Peyer's patch (tissue), 4 donors: Measurements from ENCODE around the gene UBE2C. TPM values are rescaled to one million over a fixed set of nuclear protein-coding genes. Genes with fewer than 3 reads are reported as not detected.

ENCODE experiments used
- DNase-seq, 3 donors: peaks; one replicate each; pipeline ENCODE4 v3.0.0-alpha.2; 2017 to 2019
- H3K27ac ChIP-seq, 4 donors: fragments of 200-600 bp; sonication (generic); one replicate each; pipeline ENCODE4 v1.5.1; 2016 to 2019
- H3K27me3 ChIP-seq, 2 donors: fragments of 200-600 bp; sonication (generic); one replicate each; pipeline ENCODE4 v1.5.1; 2019
- H3K36me3 ChIP-seq, 3 donors: fragments of 200-600 bp; sonication (generic); one replicate each; pipeline ENCODE4 v1.5.1; 2016 to 2019
- H3K4me1 ChIP-seq, 4 donors: fragments of 200-600 bp; sonication (generic); one replicate each; pipeline ENCODE4 v1.5.1; 2016 to 2019
- H3K4me3 ChIP-seq, 4 donors: fragments of 200-600 bp; sonication (generic); 1 replicate in 3 of 4; 2 replicates in 1 of 4; pipeline ENCODE4 v1.5.1; 2016 to 2019; ENCODE audit warnings: mild to moderate bottlenecking in 1 of 4
- H3K9me3 ChIP-seq, 4 donors: fragments of 200-600 bp; sonication (generic); one replicate each; pipeline ENCODE4 v1.5.1; 2016 to 2019; ENCODE audit warnings: mild to moderate bottlenecking in 1 of 4
- POLR2A ChIP-seq, 2 donors: fragments of 450-650 bp; IDR thresholded peaks; one replicate each; pipeline ENCODE4 v1.5.1; 2017; ENCODE audit warnings: antibody characterized with exemption in 2 of 2, mild to moderate bottlenecking in 2 of 2, moderate library complexity in 2 of 2
- total RNA-seq, 4 donors: library from RNA; depleted of rRNA; stranded (reverse); fragments of >200 nt; gene quantifications; one replicate each; pipeline ENCODE4 v1.1.0, GENCODE V29; 2016
- TF ChIP-seq, protein P1 (sequence below), 6 experiments: fragments of 450-650 bp in 4 of 6; fragments of 200-600 bp in 2 of 6; sonication (generic) in 1 of 6; IDR thresholded peaks; one replicate each; pipeline ENCODE4 v1.5.1; 2017 to 2019; ENCODE audit warnings: antibody characterized with exemption in 6 of 6, mild to moderate bottlenecking in 3 of 6, moderate library complexity in 1 of 6

UBE2C gene
- total RNA-seq, 4 donors from 2014 or later = 7.3 to 24.8 (median 9.8) TPM

DNA sequence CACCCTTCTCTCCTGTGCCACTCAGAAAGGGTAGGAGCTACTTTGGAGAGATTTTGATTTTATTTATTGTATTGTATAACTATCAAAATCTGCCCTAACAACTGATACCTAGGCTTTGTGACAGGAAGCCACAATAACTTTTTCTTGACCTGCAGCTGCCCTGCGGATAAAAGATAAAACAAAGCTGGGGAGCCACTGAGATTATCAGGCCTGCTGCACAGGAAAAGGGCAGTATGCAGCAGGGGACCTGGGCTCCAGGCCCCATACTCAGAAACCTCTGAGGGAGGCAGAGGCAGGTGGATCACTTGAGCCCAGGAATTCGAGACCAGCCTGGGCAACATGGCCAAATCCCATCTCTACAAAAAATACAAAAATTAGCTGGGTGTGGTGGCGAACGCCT lies 20.2 kb downstream of the UBE2C start:
- H3K27ac ChIP-seq = peak overlapping the region; percentile 73 to 89 (median 84)
- no peak for DNase-seq
- no peaks in the 10 kb centered on the region for H3K27me3 ChIP-seq
- H3K9me3 ChIP-seq = no peaks in the 10 kb centered on the region
- peaks cover 0 to 3% (median 0%) of the 10 kb centered on the region in 3 donors for H3K36me3 ChIP-seq
- peaks cover 0 to 27% (median 3%) of the 10 kb centered on the region in 4 donors for H3K4me1 ChIP-seq
- TF ChIP-seq POLR2A (IDR thresholded peaks at IDR 0.05) = no peak
- TF ChIP-seq, protein P1, sequence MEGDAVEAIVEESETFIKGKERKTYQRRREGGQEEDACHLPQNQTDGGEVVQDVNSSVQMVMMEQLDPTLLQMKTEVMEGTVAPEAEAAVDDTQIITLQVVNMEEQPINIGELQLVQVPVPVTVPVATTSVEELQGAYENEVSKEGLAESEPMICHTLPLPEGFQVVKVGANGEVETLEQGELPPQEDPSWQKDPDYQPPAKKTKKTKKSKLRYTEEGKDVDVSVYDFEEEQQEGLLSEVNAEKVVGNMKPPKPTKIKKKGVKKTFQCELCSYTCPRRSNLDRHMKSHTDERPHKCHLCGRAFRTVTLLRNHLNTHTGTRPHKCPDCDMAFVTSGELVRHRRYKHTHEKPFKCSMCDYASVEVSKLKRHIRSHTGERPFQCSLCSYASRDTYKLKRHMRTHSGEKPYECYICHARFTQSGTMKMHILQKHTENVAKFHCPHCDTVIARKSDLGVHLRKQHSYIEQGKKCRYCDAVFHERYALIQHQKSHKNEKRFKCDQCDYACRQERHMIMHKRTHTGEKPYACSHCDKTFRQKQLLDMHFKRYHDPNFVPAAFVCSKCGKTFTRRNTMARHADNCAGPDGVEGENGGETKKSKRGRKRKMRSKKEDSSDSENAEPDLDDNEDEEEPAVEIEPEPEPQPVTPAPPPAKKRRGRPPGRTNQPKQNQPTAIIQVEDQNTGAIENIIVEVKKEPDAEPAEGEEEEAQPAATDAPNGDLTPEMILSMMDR (IDR thresholded peaks at IDR 0.05) = no peak
- H3K4me3 ChIP-seq = peak overlapping the region in 1 of 4 donors; percentile 67

DNA sequence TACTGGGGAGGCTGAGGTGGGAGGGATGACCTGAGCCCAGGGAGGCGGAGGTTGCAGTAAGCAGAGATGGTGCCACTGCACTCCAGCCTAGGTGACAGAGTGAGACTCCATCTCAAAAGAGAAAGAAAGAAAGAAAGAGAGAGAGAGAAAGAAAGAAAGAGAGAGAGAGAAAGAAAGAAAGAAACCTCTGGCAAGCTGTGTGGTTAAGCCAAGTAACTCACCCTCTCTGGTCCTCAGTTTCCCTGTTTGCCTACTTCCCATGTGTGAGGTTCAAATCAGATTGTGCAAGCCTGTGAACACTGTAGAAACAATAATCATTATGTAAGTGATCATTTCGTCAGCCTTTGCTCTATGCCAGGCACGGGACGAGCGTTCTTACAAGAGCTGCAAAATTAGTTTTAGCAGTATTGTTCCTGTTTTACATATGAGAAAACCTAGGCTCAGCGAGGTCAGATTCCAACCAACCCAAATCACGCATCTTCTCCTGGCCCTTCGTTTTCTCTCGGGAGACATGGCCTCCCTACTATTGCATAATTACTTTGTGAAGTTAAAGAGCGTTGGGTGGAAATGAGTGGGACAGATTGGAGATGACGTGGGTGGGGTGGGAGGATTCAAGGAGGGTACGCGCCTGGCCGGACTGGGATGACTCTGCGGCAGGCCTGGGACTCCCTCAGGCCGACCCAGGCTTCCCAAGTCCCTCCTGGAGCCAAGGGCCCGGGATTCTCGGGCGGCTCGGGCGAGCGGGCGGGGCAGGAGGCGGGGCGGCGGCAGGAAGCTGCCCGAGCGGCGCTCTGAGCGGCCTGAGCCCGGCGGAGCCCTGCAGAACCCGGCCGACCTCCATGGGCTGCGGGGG lies 20.8 kb downstream of the UBE2C start, which contains the start of gene SNX21:
Gene SNX21 (plus strand): TSS at position 770 of the 853 bp plus-strand sequence. CDS start 121 bp downstream, outside the sequence.
- TF ChIP-seq, protein P1 (IDR thresholded peaks at IDR 0.05) = no peak
- TF ChIP-seq POLR2A (IDR thresholded peaks at IDR 0.05) = peak; percentile 18 to 25
- Histone ChIP-seq H3K4me1 (peaks cover 0 to 27% (median 3%) of the 10 kb centered on the region in 4 donors), H3K27ac (peak within 1 kb of the TSS; percentile 73 to 89 (median 84)), H3K36me3 (peaks cover 0 to 3% (median 0%) of the 10 kb centered on the region in 3 donors), H3K9me3 (no peaks in the 10 kb centered on the region), H3K4me3 (peak within 1 kb of the TSS; percentile 53 to 72 (median 67)), H3K27me3 (no peaks in the 10 kb centered on the region)
- peak; percentile 37 to 85 (median 83) for DNase-seq

DNA sequence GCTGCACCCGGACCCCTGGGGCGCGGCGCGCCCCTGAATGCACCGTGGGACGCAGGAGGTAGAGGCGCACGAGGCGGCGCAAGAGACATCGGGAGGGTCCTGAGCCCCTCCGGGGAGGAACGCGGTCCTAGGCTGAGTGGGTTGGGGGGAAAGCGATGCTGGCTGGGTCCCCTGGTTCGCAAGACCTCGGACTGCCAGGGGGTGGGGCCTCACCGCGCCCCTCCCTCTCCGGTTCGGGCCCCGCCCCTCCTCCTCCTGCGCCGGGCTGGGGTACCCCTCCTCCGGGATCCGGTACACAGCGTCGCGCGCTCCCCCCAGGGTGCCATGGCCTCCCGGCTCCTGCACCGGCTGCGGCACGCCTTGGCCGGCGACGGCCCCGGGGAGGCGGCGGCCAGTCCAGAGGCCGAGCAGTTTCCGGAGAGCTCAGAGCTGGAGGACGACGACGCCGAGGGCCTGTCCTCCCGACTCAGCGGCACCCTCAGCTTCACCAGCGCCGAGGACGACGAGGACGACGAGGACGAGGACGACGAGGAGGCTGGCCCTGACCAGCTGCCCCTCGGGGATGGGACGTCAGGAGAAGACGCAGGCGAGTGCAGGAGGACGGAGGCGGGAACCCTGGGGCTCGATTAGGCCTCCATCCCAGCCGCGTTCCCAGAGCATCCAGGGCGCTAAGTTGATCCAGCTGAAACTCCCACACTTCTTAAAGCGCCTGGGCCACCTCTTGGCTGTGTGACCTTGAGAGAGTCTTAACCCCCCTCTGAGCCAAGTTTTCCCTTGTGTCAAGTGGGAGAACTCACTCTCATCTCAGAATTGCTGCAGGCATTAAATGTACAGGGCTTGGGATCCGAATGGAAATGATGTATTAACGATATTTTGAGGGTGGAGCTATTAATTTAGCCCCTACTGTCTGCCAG lies 21.7 kb downstream of the UBE2C start:
- Histone ChIP-seq H3K27me3 (no peaks in the 10 kb centered on the region), H3K36me3 (peaks cover 0 to 7% (median 0%) of the 10 kb centered on the region in 3 donors), H3K4me1 (peaks cover 0 to 27% (median 3%) of the 10 kb centered on the region in 4 donors), H3K4me3 (peak overlapping the region; percentile 53 to 72 (median 67)), H3K27ac (peak overlapping the region; percentile 73 to 89 (median 84)), H3K9me3 (no peaks in the 10 kb centered on the region)
- TF ChIP-seq, protein P1 (IDR thresholded peaks at IDR 0.05) = peak in 1 of 6 experiments; percentile 7
- TF ChIP-seq POLR2A (IDR thresholded peaks at IDR 0.05) = peak in 1 of 2 donors; percentile 1
- DNase-seq = peak; percentile 54 to 84 (median 79)

DNA sequence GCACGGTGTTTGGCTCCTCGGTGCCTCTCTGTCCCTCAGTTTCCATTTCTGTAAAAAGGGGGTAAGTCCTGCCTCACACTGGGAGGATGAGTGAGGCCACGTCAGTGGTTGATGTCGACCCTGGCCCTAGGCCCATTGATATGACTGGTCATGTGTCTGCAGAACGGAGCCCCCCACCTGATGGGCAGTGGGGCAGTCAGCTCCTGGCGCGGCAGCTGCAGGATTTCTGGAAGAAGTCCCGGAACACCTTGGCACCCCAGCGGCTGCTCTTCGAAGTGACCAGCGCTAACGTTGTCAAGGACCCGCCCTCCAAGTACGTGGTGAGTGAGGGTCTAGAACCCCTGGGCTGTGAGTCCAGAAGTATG lies 22.3 kb downstream of the UBE2C start:
- Histone ChIP-seq H3K27ac (peak overlapping the region; percentile 73 to 89 (median 84)), H3K4me1 (peaks cover 0 to 27% (median 3%) of the 10 kb centered on the region in 4 donors), H3K4me3 (peak overlapping the region; percentile 53 to 72 (median 67)), H3K36me3 (peaks cover 0 to 8% (median 0%) of the 10 kb centered on the region in 3 donors), H3K27me3 (no peaks in the 10 kb centered on the region), H3K9me3 (no peaks in the 10 kb centered on the region)
- DNase-seq = no peak
- TF ChIP-seq, protein P1 (IDR thresholded peaks at IDR 0.05) = no peak
- no peak for TF ChIP-seq POLR2A (IDR thresholded peaks at IDR 0.05)

- peak overlapping the region in 2 of 4 donors; percentile 45 to 89 for H3K27ac ChIP-seq
- DNase-seq = no peak
- TF ChIP-seq, protein P1 (IDR thresholded peaks at IDR 0.05) = no peak
- no peak for TF ChIP-seq POLR2A (IDR thresholded peaks at IDR 0.05)
Observed at GRCh38 chr20:45835329-45835765, 22.9 kb downstream of the UBE2C start.

More at GRCh38 chr20:45835329-45835765, 22.9 kb downstream of the UBE2C start:
- Histone ChIP-seq H3K4me1 (peaks cover 0 to 27% (median 3%) of the 10 kb centered on the region in 4 donors), H3K4me3 (peak overlapping the region in 1 of 4 donors; percentile 67), H3K9me3 (no peaks in the 10 kb centered on the region), H3K27me3 (no peaks in the 10 kb centered on the region), H3K36me3 (peaks cover 0 to 13% (median 0%) of the 10 kb centered on the region in 3 donors)
